SK-N-SH (cell line): ENCODE data around the gene ADAMTS17. TPM values are rescaled to one million over a fixed set of nuclear protein-coding genes. Genes with fewer than 3 reads are reported as not detected.

Source experiments
- CTCF ChIA-PET: fragments of 300-600, 350-600 bp; formaldehyde crosslinking; extraction: SDS; loops from one replicate; lab custom pipeline; 2021; lab: Yijun Ruan, JAX
- POLR2A ChIA-PET: fragments of 350-600 bp; sonication (Branson Sonifier 250); formaldehyde crosslinking; extraction: SDS; loops from one replicate; lab custom pipeline; 2020; ENCODE audit warnings: antibody characterized with exemption, inconsistent platforms; lab: Yijun Ruan, JAX
- DNase-seq: peaks from one replicate; pipeline ENCODE4 v3.0.0; 2012
- H2AFZ ChIP-seq: fragments of 200-600 bp; sonication (generic); 2 replicates; pipeline ENCODE4 v1.8.1; 2016; ENCODE audit warnings: antibody characterized with exemption, mild to moderate bottlenecking, low read depth
- H3F3A ChIP-seq: fragments of 200-600 bp; sonication (generic); replicated peaks from 2 replicates; pipeline ENCODE3; 2016; ENCODE audit warnings: antibody characterized with exemption, mild to moderate bottlenecking; ENCODE audit not compliant: insufficient read depth
- H3K27ac ChIP-seq, 2 experiments: fragments of 200-500 bp in 1 of 2; fragments of 200-600 bp in 1 of 2; sonication (Bioruptor generic) in 1 of 2; sonication (generic), shearing (Covaris generic) in 1 of 2; 2 replicates each; pipeline versions ENCODE4 v1.5.1 to v1.6.1; 2014 to 2016; ENCODE audit warnings: low read depth in 2 of 2, inconsistent platforms in 1 of 2, low read length in 1 of 2, mild to moderate bottlenecking in 1 of 2, mixed read lengths in 1 of 2
- H3K27me3 ChIP-seq: fragments of 200-600 bp; sonication (generic), shearing (Covaris generic); 2 replicates; pipeline ENCODE4 v1.6.1; 2016; ENCODE audit warnings: mixed run types; ENCODE audit not compliant: insufficient read depth
- H3K36me3 ChIP-seq, 2 experiments: fragments of 200-500 bp in 1 of 2; fragments of 200-600 bp in 1 of 2; sonication (Bioruptor generic) in 1 of 2; sonication (generic) in 1 of 2; replicated peaks in 1 of 2; 2 replicates each; pipeline versions ENCODE3 to v1.5.1; 2014 to 2016; ENCODE audit warnings: low read length in 1 of 2, mild to moderate bottlenecking in 1 of 2; ENCODE audit not compliant: insufficient read depth in 2 of 2, control insufficient read depth in 1 of 2
- H3K4me1 ChIP-seq, 2 experiments: fragments of 200-500 bp in 1 of 2; fragments of 200-600 bp in 1 of 2; sonication (Bioruptor generic) in 1 of 2; sonication (generic), shearing (Covaris generic) in 1 of 2; 2 replicates each; pipeline versions ENCODE4 v1.5.1 to v1.6.1; 2014 to 2016; ENCODE audit warnings: low read depth in 1 of 2, low read length in 1 of 2, mixed run types in 1 of 2; ENCODE audit not compliant: insufficient read depth in 2 of 2, control insufficient read depth in 1 of 2
- H3K4me2 ChIP-seq: fragments of 200-600 bp; sonication (generic), shearing (Covaris generic); 2 replicates; pipeline ENCODE4 v1.6.1; 2017; ENCODE audit warnings: mixed run types
- H3K4me3 ChIP-seq, 2 experiments: fragments of 200-500 bp in 1 of 2; fragments of 200-600 bp in 1 of 2; sonication (Bioruptor generic) in 1 of 2; sonication (generic), shearing (Covaris generic) in 1 of 2; 2 replicates each; pipeline versions ENCODE4 v1.5.1 to v1.8.1; 2014 to 2016; ENCODE audit warnings: low read depth in 2 of 2, inconsistent platforms in 1 of 2, low read length in 1 of 2, mild to moderate bottlenecking in 1 of 2, mixed read lengths in 1 of 2, moderate library complexity in 1 of 2
- H3K79me2 ChIP-seq: fragments of 200-600 bp; sonication (generic); 2 replicates; pipeline ENCODE4 v1.8.1; 2017; ENCODE audit warnings: mild to moderate bottlenecking; ENCODE audit not compliant: insufficient read depth
- H3K9ac ChIP-seq: fragments of 200-600 bp; sonication (generic); 2 replicates; pipeline ENCODE4 v1.6.1; 2017; ENCODE audit warnings: mixed run types
- H3K9me2 ChIP-seq: fragments of 200-600 bp; sonication (generic); 2 replicates; pipeline ENCODE4 v1.6.1; 2017; ENCODE audit warnings: mixed run types
- H3K9me3 ChIP-seq: fragments of 200-600 bp; sonication (generic); 2 replicates; pipeline ENCODE4 v1.6.1; 2017; ENCODE audit warnings: mixed run types, mild to moderate bottlenecking, moderate library complexity
- H4K20me1 ChIP-seq: fragments of 200-600 bp; sonication (generic); 2 replicates; pipeline ENCODE4 v1.6.1; 2017; ENCODE audit warnings: mild to moderate bottlenecking, mixed run types; ENCODE audit not compliant: insufficient read depth
- CTCF ChIP-seq: fragments of 200-600 bp; sonication (generic); IDR thresholded peaks from 2 replicates; pipeline ENCODE4 v1.6.1; 2017; ENCODE audit warnings: antibody characterized with exemption, mild to moderate bottlenecking, moderate library complexity
- EZH2phosphoT487 ChIP-seq: fragments of 200-600 bp; sonication (generic); IDR thresholded peaks from 2 replicates; pipeline ENCODE4 v1.6.1; 2017; ENCODE audit warnings: low read depth, mixed run types, mild to moderate bottlenecking, antibody characterized with exemption, moderate library complexity, borderline replicate concordance
- FOSL2 ChIP-seq: IDR thresholded peaks from 2 replicates; pipeline ENCODE4 v1.4.0; 2012; ENCODE audit warnings: low read depth, mild to moderate bottlenecking, moderate library complexity, borderline replicate concordance
- GABPA ChIP-seq: IDR thresholded peaks from 2 replicates; pipeline ENCODE4 v1.4.0; 2012; ENCODE audit warnings: low read depth, mild to moderate bottlenecking
- GATA2 ChIP-seq: sonication (generic); formaldehyde crosslinking; IDR thresholded peaks from 2 replicates; pipeline ENCODE4 v1.5.0; 2020; ENCODE audit warnings: mild to moderate bottlenecking, missing genetic modification reagents
- JUND ChIP-seq: IDR thresholded peaks from 2 replicates; pipeline ENCODE4 v1.4.0; 2012
- MEF2A ChIP-seq: IDR thresholded peaks from 2 replicates; pipeline ENCODE4 v1.4.0; 2012; ENCODE audit warnings: low read depth, borderline replicate concordance
- MXI1 ChIP-seq: IDR thresholded peaks from 2 replicates; pipeline ENCODE4 v1.6.1; 2012; ENCODE audit warnings: mild to moderate bottlenecking, low read depth, low read length, improper control_type of control experiment
- RAD21 ChIP-seq: IDR thresholded peaks from 2 replicates; pipeline ENCODE4 v1.6.1; 2012; ENCODE audit warnings: mild to moderate bottlenecking, low read length
- RFX5 ChIP-seq: IDR thresholded peaks from 2 replicates; pipeline ENCODE4 v1.6.1; 2012; ENCODE audit warnings: mild to moderate bottlenecking, improper control_type of control experiment, low read length
- RXRA ChIP-seq: IDR thresholded peaks from 2 replicates; pipeline ENCODE4 v1.4.0; 2012; ENCODE audit warnings: low read depth, mild to moderate bottlenecking, borderline replicate concordance
- SIN3A ChIP-seq: IDR thresholded peaks from 2 replicates; pipeline ENCODE4 v1.6.1; 2012; ENCODE audit warnings: low read depth, mild to moderate bottlenecking, low read length, moderate library complexity, borderline replicate concordance
- SMC3 ChIP-seq: IDR thresholded peaks from 2 replicates; pipeline ENCODE4 v1.6.1; 2012; ENCODE audit warnings: low read depth, low read length, improper control_type of control experiment
- TCF12 ChIP-seq: IDR thresholded peaks from 2 replicates; pipeline ENCODE4 v1.4.0; 2012
- TEAD4 ChIP-seq: IDR thresholded peaks from 2 replicates; pipeline ENCODE4 v1.4.0; 2012; ENCODE audit warnings: mild to moderate bottlenecking, borderline replicate concordance; ENCODE audit not compliant: insufficient read depth
- USF1 ChIP-seq: IDR thresholded peaks from 2 replicates; pipeline ENCODE4 v1.4.0; 2012; ENCODE audit warnings: low read depth, borderline replicate concordance
- USF2 ChIP-seq: fragments of 150-350 bp; IDR thresholded peaks from 2 replicates; pipeline ENCODE4 v1.6.1; 2017; ENCODE audit warnings: antibody characterized with exemption, low read length, low read depth, borderline replicate concordance
- YY1 ChIP-seq: IDR thresholded peaks from 2 replicates; pipeline ENCODE4 v1.4.0; 2012; ENCODE audit warnings: low read depth, mild to moderate bottlenecking
- WGBS: methylation state at CpG from one replicate; pipeline ENCODE4 v1.1.6; 2017; ENCODE audit warnings: low lambda C conversion rate; 5-methylcytosine and 5-hydroxymethylcytosine counted together
- polyA plus RNA-seq, 3 experiments: library from polyadenylated mRNA; depleted of rRNA; stranded (reverse); fragments of >200 nt; gene quantifications; 2 replicates each; pipeline ENCODE4 v1.2.3, GENCODE V29; 2012
- TF ChIP-seq, protein P1 (sequence below): IDR thresholded peaks from 2 replicates; pipeline ENCODE4; 2012
- TF ChIP-seq, protein P2 (sequence below): IDR thresholded peaks from 2 replicates; pipeline ENCODE4 v1.6.1; 2012; ENCODE audit warnings: mild to moderate bottlenecking, low read depth, low read length, moderate library complexity

Gene ADAMTS17
- polyA plus RNA-seq, 1 of the 3 experiments (the other 2 are of a cell fraction) = not detected

DNA sequence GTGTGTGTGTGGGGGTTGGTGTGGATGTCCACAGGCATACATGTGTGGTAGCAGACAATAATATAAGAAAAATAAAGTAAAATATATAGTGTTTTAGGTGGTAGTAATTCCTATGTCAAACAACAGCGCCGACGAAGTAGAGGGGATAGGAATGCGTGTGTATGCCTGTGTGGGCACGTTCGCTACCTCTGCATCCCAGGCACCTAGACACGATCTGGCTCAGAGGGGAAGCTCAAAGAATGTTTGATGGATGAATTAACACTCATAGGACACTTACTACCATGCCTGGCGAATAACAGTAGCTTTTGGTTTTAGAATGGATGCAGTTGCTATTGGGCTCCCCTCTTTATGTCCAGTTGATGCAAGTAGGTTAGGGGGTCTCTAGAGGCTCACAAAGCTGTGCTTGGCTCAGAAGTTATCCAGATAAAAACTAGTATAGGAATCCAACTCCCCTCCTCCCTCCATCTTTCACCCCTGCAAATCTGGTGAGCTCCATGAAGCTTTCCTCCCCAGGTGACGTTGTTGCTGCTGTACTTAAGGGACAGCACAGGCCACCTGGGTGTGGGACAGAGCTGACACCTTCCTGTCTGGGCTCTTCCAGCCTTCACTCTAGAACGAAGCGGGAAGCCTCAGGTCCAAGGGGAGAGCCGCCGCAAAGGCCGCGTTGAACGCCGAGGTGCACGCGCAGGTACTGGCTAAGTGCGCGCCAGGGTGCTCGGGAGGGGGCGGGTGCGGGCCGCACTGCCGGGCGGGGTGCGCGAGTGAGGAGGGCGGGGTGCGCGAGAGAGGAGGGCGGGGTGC lies 415.9 kb downstream of the ADAMTS17 start:
- Histone ChIP-seq H3K9me2 (no peaks in the 10 kb centered on the region), H2AFZ (no peak overlapping the region), H3K79me2 (no peaks in the 10 kb centered on the region)
- TF ChIP-seq, protein P1, sequence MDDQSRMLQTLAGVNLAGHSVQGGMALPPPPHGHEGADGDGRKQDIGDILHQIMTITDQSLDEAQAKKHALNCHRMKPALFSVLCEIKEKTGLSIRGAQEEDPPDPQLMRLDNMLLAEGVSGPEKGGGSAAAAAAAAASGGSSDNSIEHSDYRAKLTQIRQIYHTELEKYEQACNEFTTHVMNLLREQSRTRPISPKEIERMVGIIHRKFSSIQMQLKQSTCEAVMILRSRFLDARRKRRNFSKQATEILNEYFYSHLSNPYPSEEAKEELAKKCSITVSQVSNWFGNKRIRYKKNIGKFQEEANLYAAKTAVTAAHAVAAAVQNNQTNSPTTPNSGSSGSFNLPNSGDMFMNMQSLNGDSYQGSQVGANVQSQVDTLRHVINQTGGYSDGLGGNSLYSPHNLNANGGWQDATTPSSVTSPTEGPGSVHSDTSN = no peak
- TF ChIP-seq, protein P2, sequence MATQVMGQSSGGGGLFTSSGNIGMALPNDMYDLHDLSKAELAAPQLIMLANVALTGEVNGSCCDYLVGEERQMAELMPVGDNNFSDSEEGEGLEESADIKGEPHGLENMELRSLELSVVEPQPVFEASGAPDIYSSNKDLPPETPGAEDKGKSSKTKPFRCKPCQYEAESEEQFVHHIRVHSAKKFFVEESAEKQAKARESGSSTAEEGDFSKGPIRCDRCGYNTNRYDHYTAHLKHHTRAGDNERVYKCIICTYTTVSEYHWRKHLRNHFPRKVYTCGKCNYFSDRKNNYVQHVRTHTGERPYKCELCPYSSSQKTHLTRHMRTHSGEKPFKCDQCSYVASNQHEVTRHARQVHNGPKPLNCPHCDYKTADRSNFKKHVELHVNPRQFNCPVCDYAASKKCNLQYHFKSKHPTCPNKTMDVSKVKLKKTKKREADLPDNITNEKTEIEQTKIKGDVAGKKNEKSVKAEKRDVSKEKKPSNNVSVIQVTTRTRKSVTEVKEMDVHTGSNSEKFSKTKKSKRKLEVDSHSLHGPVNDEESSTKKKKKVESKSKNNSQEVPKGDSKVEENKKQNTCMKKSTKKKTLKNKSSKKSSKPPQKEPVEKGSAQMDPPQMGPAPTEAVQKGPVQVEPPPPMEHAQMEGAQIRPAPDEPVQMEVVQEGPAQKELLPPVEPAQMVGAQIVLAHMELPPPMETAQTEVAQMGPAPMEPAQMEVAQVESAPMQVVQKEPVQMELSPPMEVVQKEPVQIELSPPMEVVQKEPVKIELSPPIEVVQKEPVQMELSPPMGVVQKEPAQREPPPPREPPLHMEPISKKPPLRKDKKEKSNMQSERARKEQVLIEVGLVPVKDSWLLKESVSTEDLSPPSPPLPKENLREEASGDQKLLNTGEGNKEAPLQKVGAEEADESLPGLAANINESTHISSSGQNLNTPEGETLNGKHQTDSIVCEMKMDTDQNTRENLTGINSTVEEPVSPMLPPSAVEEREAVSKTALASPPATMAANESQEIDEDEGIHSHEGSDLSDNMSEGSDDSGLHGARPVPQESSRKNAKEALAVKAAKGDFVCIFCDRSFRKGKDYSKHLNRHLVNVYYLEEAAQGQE = no peak
- TF ChIP-seq GABPA (no peak), SMC3 (no peak), GATA2 (CRISPR knock-in tag) (no peak), RAD21 (no peak), USF1 (no peak), TCF12 (no peak), FOSL2 (no peak), MEF2A (no peak), RFX5 (no peak), TEAD4 (no peak), CTCF (no peak), YY1 (no peak), USF2 (no peak), EZH2phosphoT487 (no peak), RXRA (no peak), SIN3A (no peak), MXI1 (no peak), JUND (no peak)
- TF ChIP-seq, all 33 proteins: peak for 0
- H3K27ac ChIP-seq = no peak overlapping the region
- H4K20me1 ChIP-seq = no peaks in the 10 kb centered on the region
- H3K36me3 ChIP-seq = no peaks in the 10 kb centered on the region
- H3F3A ChIP-seq = peaks cover 7% of the 10 kb centered on the region
- no peak overlapping the region for H3K9ac ChIP-seq
- no peak overlapping the region for H3K4me2 ChIP-seq
- H3K27me3 ChIP-seq = no peaks in the 10 kb centered on the region
- H3K9me3 ChIP-seq = no peaks in the 10 kb centered on the region
- H3K4me1 ChIP-seq = peaks cover 0 to 4% of the 10 kb centered on the region in 2 experiments; a peak in 1 of 4 replicates
- ChIA-PET POLR2A (no interaction called here), CTCF (interaction anchor here (1.0 to 2.2 kb wide), 4 partner anchors 413 to 458 kb away, joined by 4 to 29 read pairs (median 10); no protein-coding TSS in a partner anchor)
- DNase-seq = peak; percentile 58
- H3K4me3 ChIP-seq = peak overlapping the region in 1 of 2 experiments; percentile 41; a peak in 2 of 4 replicates
- WGBS = 70% methylated on average over 10 of the region's 33 CpGs
